AG04449 (cell line): Measurements from ENCODE around the gene NONO.

Experiments used
- CTCF ChIA-PET: fragments of 350-600 bp; formaldehyde crosslinking; extraction: SDS; loops from one replicate; lab custom pipeline; 2021; ENCODE audit warnings: antibody characterized with exemption; lab: Yijun Ruan, JAX
- POLR2A ChIA-PET: fragments of 400-600, 350-600 bp; formaldehyde crosslinking; extraction: SDS; loops from one replicate; lab custom pipeline; 2020; ENCODE audit warnings: antibody characterized with exemption, inconsistent platforms; lab: Yijun Ruan, JAX
- DNase-seq: peaks from one replicate; pipeline ENCODE4 v3.0.0-alpha.2; 2010; ENCODE audit warnings: low read depth, low spot score
- H3K4me3 ChIP-seq: 2 replicates; pipeline ENCODE4 v1.5.1; 2011; ENCODE audit warnings: low read depth, mild to moderate bottlenecking, control low read depth, low read length
- CTCF ChIP-seq: IDR thresholded peaks from one replicate; pipeline ENCODE4 v1.5.1; 2011; ENCODE audit warnings: mild to moderate bottlenecking, moderate library complexity, low read length, control low read depth, inconsistent platforms; ENCODE audit not compliant: insufficient read depth; ENCODE audit errors: missing control alignments

NONO gene

GRCh38 chrX:71245159-71245558 is 38.3 kb upstream of the NONO start:
- no peak for TF ChIP-seq CTCF
- DNase-seq, result no peak
- ChIA-PET POLR2A (no interaction called here), CTCF (no interaction called here)
- no peak overlapping the region for H3K4me3 ChIP-seq

GRCh38 chrX:71250841-71251240 is 32.6 kb upstream of the NONO start:
- DNase-seq, result no peak
- POLR2A ChIA-PET, result no interaction called here
- CTCF ChIA-PET, result no interaction called here

GRCh38 chrX:71251466-71251973 is 31.9 kb upstream of the NONO start:
- CTCF ChIA-PET, result no interaction called here
- TF ChIP-seq CTCF, result no peak
- POLR2A ChIA-PET, result no interaction called here
- no peak for DNase-seq
- peak overlapping the region; percentile 74; the same call in 1 of the 2 replicates for H3K4me3 ChIP-seq

More at GRCh38 chrX:71250841-71251240, 32.6 kb upstream of the NONO start:
- no peak overlapping the region for H3K4me3 ChIP-seq
- no peak for TF ChIP-seq CTCF

GRCh38 chrX:71252221-71252620 is 31.2 kb upstream of the NONO start:
- POLR2A ChIA-PET, result no interaction called here
- TF ChIP-seq CTCF, result no peak
- H3K4me3 ChIP-seq, result peak overlapping the region; percentile 74
- CTCF ChIA-PET, result no interaction called here
- DNase-seq, result no peak

- ChIA-PET POLR2A (interaction anchor here (0.6 to 1.0 kb wide), 2 partner anchors 9 to 113 kb away, joined by 3 read pairs; partner anchors contain the start of gene TAF1), CTCF (interaction anchor here (0.6 to 1.7 kb wide), 2 partner anchors 25 to 82 kb away, joined by 3 to 5 read pairs; no protein-coding TSS in a partner anchor)
- DNase-seq, result no peak
- H3K4me3 ChIP-seq, result peak overlapping the region; percentile 74
- TF ChIP-seq CTCF, result peak; percentile 57
Measured at GRCh38 chrX:71253253-71254091, 30.0 kb upstream of the NONO start.

GRCh38 chrX:71254092-71254963 is 29.1 kb upstream of the NONO start, which contains the start of gene ZMYM3:
TSS of gene ZMYM3 (minus strand) at chrX:71254140. CDS start at chrX:71253255, 885 bp downstream.
- ChIA-PET CTCF (interaction anchor here (0.9 to 1.7 kb wide), 2 partner anchors 26 to 29 kb away, joined by 3 to 5 read pairs; partner anchors contain the start of gene NONO), POLR2A (interaction anchor here (0.6 to 1.1 kb wide), 5 partner anchors 10 to 114 kb away, joined by 3 to 5 read pairs (median 3); partner anchors contain the start of gene TAF1)
- peak within 1 kb of the TSS; percentile 74 for H3K4me3 ChIP-seq
- no peak for TF ChIP-seq CTCF
- no peak for DNase-seq
